SK-N-DZ (cell line): ENCODE results near the gene GOLGA6L9. TPM values are rescaled to one million over a fixed set of nuclear protein-coding genes. Genes with fewer than 3 reads are reported as not detected.
"Not testable (repeated sequence)": the region's sequence is repeated elsewhere in the genome, so short reads cannot be mapped to it uniquely, and the experiment has no call there.

Experiments
- DNase-seq: peaks from one replicate; pipeline ENCODE4 v3.0.0-alpha.2; 2015; ENCODE audit warnings: low spot score
- polyA plus RNA-seq, 2 experiments: library from polyadenylated mRNA; depleted of rRNA; stranded (reverse); fragments of >200 nt; gene quantifications; 2 replicates each; pipeline ENCODE4 v1.2.3, GENCODE V29; 2014

The GOLGA6L9 gene, protein sequence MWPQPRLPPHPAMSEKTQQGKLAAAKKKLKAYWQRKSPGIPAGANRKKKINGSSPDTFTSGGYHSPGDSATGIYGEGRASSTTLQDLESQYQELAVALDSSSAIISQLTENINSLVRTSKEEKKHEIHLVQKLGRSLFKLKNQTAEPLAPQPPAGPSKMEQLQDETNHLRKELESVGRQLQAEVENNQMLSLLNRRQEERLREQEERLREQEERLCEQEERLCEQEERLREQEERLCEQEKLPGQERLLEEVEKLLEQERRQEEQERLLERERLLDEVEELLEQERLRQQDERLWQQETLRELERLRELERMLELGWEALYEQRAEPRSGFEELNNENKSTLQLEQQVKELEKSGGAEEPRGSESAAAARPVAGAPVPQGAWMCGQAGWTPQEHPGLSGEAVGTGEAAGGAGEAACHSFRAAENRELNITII
- polyA plus RNA-seq (2014; cell fraction: cytosol; rRNA removed) = 5.8 TPM in 2 replicates
- 31.1 and 48.6 TPM in 2 replicates for polyA plus RNA-seq (2014; cell fraction: nucleus; rRNA removed)

DNA sequence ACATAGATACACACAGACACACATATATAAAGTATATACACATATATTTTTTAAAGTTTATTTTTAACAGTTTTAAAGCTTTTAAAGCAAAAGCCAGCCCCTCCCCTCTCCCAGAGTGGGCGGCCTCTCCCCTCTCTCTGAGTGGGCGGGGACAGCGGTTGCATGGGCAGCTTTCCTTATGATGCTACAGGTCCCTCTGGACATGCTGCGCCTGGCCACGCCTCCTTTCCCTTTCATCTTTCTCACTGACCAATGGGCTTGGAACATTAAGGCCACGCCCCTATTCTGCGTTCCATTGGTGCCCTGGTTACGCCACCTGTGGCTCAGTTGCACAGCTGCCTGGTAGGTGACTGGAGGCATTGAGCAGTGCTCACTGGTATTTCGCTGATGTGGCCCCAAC is at the start of gene GOLGA6L9:
TSS of gene GOLGA6L9 (plus strand) at position 124 of the 400 bp plus-strand sequence. CDS start at position 388, 264 bp downstream.
- DNase-seq = not testable (repeated sequence)

- not testable (repeated sequence) for DNase-seq
Measured at GRCh38 chr15:82381330-82381955, 48.2 kb upstream of the GOLGA6L9 start.

DNA sequence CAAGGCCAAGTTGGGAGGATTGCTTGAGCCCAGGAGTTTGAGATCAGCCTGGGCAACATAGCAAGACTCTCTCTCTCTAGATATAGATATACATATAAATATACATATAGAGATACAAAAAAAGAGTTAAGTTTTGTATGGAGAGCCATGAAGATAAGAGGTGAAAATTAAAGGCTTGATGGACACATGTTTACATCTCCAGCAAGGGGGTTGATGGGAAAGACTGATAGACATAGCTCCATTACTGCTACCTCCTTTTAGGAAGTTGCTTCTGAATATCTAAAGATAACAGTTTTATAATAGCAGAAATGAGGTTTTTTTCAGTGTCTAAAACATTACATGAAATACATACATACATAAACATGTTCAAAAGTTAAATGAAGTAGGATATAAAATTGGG is 42.4 kb upstream of the GOLGA6L9 start:
- not testable (repeated sequence) for DNase-seq

DNA sequence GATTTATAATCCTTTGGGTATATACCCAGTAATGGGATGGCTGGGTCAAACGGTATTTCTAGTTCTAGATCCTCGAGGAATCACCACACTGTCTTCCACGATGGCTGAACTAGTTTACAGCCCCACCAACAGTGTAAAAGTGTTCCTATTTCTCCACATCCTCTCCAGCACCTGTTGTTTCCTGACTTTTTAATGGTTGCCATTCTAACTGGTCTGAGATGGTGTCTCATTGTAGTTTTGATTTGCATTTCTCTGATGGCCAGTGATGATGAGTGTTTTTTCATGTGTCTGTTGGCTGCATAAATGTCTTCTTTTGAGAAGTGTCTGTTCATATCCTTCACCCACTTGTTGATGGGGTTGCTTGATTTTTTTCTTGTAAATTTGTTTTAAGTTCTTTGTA is 39.5 kb upstream of the GOLGA6L9 start:
- not testable (repeated sequence) for DNase-seq

DNA sequence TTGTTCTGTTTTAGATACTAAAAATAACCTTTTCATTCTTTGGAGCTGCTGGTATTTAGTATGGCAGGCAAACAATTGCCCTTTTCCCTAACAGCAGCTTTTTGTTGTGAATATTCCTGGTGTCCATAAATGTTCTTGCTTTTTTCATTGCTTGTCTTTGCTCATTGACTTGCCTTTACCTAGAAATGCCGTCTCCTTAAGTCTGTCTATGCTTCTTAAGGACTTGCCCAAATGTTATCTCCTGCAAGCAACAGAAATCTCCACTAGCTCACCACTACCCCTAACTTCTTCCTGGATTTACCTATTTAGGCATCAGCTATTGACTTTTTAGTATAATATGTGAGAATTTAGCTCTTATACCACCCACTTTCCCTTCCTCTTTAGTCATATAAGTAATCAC is 37.5 kb upstream of the GOLGA6L9 start:
- not testable (repeated sequence) for DNase-seq

DNA sequence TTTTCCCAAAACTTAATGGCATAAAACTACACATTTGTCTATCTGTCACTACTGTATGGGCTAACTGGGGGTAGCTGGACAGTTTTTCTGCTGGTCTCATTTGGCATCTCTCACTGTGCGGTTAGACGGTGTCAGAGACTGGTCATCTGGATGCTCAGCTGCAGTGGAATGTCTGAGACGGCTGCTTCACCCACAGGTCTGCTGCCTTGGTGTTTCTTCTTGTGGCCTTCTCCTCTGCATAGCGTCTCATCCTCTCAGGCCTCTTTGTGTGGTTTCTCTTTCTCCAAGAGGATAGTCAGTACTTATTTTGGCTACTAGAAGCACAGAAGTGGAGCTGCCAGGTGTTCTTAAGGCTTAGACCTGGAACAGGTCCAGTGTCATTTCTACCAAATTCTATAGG is 35.9 kb upstream of the GOLGA6L9 start:
- DNase-seq = no peak

DNA sequence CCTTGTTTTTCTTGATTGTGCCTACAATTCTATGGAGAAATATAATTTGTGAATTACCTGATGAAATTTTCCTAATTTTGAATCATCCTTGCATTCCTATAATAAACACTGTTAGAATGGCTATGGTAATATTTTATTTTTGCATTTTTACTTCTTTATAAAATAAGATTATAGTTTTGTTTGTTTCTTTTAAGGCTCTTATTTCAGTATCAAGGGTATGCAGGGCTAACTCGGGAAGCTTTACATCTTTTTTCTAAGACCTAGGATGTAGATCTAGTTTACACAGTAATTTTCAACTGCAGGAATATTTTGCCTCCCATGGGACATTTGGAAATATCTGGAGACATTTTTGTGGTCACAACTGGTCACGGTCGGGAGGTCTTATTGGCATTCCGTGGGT is 33.8 kb upstream of the GOLGA6L9 start:
- not testable (repeated sequence) for DNase-seq

DNA sequence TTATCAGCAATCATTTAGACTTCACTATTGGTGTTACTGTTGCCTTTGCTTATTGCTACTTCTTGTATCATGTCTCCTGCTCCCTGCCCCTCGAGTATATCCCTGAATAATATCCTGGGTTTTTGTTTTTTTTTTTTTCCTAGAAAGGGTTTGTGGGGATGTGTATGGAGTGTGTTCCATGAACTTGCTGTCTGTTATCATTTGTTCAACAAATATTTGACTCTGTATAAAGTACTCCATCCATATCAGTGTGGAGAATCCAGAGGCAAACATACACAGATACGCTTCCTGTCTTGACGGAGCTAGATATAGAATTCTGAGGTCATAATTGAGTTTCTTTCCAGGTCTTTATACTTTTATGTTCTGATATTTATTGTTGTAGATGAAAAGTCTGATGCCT is 31.8 kb upstream of the GOLGA6L9 start:
- no peak for DNase-seq

- no peak for DNase-seq
Measured at GRCh38 chr15:82398785-82399184, 30.8 kb upstream of the GOLGA6L9 start.

DNA sequence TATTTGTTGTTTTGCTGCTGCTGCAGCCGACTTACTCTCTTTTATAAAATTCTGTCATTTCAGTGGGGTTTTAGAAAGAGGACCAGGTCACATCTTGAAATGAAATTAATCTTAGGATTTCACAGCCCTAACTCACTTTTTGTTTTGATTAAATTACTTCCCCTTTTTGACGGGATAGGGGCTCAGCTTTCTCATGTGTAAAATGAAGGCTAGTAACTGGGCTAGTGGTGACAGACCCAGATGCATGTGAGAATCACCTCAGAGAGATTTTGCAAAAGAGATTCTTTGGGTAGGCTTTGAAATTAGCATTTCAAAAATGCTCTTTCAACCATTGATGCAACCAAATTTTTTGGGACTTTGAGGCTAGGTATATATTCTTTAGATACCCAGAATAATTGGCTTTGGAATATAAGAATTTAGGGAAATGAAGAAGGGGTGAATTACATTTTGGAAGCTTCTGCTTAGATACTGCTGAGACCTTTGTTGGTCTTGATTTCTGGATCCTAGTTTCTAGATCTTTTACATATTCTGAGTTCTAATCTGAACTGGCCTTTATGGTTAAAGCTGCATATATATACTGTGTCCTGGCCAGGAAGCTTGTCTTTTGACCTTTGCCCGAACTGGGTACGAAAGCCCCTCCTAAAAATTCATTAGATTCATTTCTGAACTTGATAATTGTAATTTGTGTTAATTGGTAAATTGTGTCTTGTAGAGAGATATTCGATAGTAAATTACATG is 30.1 kb upstream of the GOLGA6L9 start:
- not testable (repeated sequence) for DNase-seq

DNA sequence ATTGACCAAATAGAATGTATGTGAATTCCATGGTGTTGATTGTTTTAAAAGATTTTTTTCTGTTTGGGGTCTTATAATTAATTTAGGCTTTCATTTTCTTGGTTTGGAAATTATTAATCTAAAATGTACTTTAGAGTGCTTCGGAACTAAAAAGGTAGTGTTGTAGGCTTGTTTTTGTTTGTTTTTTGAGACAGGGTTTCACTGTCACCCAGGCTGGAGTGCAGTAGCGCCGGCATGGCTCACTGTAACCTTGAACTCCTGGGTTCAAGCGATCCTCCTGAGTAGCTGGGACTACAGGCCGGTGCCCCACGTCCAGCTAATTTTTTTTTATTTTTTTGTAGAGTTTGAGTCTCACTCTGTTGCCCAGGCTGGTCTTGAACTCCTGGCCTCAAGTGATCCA is 27.7 kb upstream of the GOLGA6L9 start:
- DNase-seq = not testable (repeated sequence)

- not testable (repeated sequence) for DNase-seq
Measured at GRCh38 chr15:82402341-82402740, 27.3 kb upstream of the GOLGA6L9 start.

DNA sequence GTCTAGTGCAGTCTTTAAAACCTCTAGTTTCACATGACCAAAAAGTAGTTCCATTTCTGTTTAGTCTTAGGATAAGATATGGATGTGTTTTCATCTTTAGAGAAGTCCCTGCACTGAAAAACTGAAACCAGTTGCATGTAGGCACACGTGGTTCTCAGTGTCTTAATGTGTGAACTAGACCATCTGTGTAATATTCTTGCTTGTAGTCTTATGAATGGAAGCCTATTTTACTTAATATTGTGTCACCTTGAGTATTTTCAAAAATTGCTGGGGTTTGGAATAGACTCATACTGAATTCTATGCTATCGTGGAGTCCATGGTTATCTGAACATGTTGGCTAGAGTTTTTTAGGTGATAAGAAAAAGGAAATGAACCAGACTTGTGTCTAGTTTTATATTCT is 23.4 kb upstream of the GOLGA6L9 start:
- DNase-seq = not testable (repeated sequence)

DNA sequence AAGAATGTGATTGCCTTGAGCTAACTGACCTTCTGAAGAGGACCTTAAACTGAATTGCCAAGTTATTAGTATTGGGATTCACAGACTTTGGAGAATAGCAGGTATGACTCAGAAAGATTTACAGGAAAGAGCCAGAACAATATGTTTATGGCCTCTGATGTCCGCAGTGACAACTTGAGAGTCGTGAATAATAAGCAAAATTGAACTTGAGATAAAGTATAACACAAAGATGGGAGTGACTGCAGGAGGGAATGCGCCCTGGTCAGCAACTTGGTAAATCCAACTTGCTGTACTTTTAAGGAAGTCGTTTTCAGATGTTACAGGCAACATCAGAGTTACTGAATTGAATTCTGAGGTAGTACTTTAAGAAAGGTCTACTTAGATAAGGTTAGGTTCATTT is 19.3 kb upstream of the GOLGA6L9 start:
- not testable (repeated sequence) for DNase-seq

GRCh38 chr15:82411595-82411994 is 18.0 kb upstream of the GOLGA6L9 start:
- not testable (repeated sequence) for DNase-seq

GRCh38 chr15:82414525-82415191 is 15.0 kb upstream of the GOLGA6L9 start:
- DNase-seq = not testable (repeated sequence)

- DNase-seq = not testable (repeated sequence)
Measured at GRCh38 chr15:82420516-82420915, 9.1 kb upstream of the GOLGA6L9 start.

- DNase-seq = not testable (repeated sequence)
Measured at GRCh38 chr15:82420966-82421365, 8.7 kb upstream of the GOLGA6L9 start.

- not testable (repeated sequence) for DNase-seq
Measured at GRCh38 chr15:82427117-82427516, 2.5 kb upstream of the GOLGA6L9 start.

DNA sequence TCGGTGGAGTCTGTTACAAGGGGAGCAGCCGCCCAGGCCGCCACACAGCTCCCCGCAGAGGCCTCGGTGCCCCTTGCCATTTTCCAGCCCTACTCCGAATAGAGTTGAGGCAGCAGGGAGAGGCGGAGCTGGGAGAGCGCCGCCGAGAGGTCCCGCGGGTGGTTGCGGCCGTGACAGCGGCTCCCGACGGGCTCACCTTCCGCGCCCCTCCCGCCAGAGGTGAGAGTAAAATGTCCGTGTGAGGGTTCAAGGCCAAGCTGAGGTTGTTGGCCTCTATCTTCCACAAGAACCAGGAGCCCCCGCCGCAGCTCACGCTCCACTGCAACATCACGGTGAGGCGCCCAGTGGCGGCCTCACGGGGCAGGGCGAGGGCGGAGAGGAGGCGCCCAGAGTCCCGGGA is 15.8 kb downstream of the GOLGA6L9 start:
- DNase-seq = not testable (repeated sequence)

DNA sequence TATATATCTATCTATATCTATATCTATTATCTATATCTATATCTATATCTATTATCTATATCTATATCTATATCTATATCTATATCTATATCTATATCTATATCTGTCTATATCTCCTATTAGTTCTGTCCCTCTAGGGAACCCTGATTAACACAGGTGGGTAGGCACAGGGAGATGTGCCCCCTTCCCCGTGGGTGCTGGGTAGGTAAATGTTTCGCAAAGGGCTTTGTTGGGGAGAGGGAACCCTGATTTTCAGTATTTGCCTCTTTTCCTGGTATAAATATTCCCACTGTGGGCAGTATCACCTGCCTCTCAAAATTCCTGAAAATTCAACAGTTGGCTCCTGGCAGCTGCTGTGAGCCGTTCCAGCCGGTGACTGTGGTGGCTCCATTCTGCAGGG is 27.7 kb downstream of the GOLGA6L9 start:
- not testable (repeated sequence) for DNase-seq
